Stomach (tissue), 4 donors: ENCODE data around the gene NALCN.

Source experiments
- CTCF ChIP-seq, 7 experiments: fragments of 450-650 bp in 4 of 7; fragments of 200-600 bp in 3 of 7; sonication (generic) in 3 of 7; IDR thresholded peaks; one replicate each; pipeline ENCODE4 v1.5.1; 2016 to 2019; ENCODE audit warnings: antibody characterized with exemption in 7 of 7, control low read depth in 2 of 7, mild to moderate bottlenecking in 1 of 7
- POLR2A ChIP-seq, 4 donors: fragments of 450-650 bp; IDR thresholded peaks; one replicate each; pipeline ENCODE4 v1.6.1; 2016; ENCODE audit warnings: antibody characterized with exemption in 4 of 4, control low read depth in 2 of 4, mild to moderate bottlenecking in 1 of 4, moderate library complexity in 1 of 4

GRCh38 chr13:101085551-101085950, 330.8 kb downstream of the NALCN start:
- TF ChIP-seq POLR2A (IDR thresholded peaks at IDR 0.05) = no peak
- TF ChIP-seq CTCF (IDR thresholded peaks at IDR 0.05) = no peak
